Sigmoid colon (tissue), 4 donors: ENCODE data around the gene GNGT2.

Source experiments
- CTCF ChIP-seq, 4 experiments: fragments of 450-650 bp in 3 of 4; fragments of 200-600 bp in 1 of 4; IDR thresholded peaks; one replicate each; pipeline ENCODE4 v1.5.1; 2016 to 2019; ENCODE audit warnings: antibody characterized with exemption in 4 of 4, mild to moderate bottlenecking in 3 of 4, moderate library complexity in 2 of 4
- EP300 ChIP-seq, 4 donors: sonication (generic); formaldehyde crosslinking; IDR thresholded peaks; one replicate each; pipeline ENCODE4 v1.6.1; 2017; ENCODE audit warnings: antibody characterized with exemption in 4 of 4
- POLR2A ChIP-seq, 2 donors: fragments of 450-650 bp; IDR thresholded peaks; one replicate each; pipeline ENCODE4 v1.6.1; 2016; ENCODE audit warnings: antibody characterized with exemption in 2 of 2, mild to moderate bottlenecking in 2 of 2, moderate library complexity in 2 of 2
- POLR2AphosphoS5 ChIP-seq, 4 donors: sonication (generic); formaldehyde crosslinking; IDR thresholded peaks; one replicate each; pipeline ENCODE4 v1.6.1; 2017; ENCODE audit warnings: antibody characterized with exemption in 4 of 4

GRCh38 chr17:49187301-49187700, 23.1 kb downstream of the GNGT2 start:
- TF ChIP-seq POLR2A (IDR thresholded peaks at IDR 0.05) (no peak), CTCF (IDR thresholded peaks at IDR 0.05) (no peak), EP300 (IDR thresholded peaks at IDR 0.05) (no peak), POLR2AphosphoS5 (IDR thresholded peaks at IDR 0.05) (no peak)
